CMK (cell line): Measurements from ENCODE around the gene EPDR1.

Experiments used
- DNase-seq: peaks from one replicate; pipeline ENCODE4 v3.0.0-alpha.2; 2010; ENCODE audit warnings: low read depth

EPDR1 gene

GRCh38 chr7:37920305-37920848 is at the start of gene EPDR1:
EPDR1 (plus strand) TSS chr7:37920640; CDS start chr7:37920940, 300 bp downstream.
- peak; percentile 39 for DNase-seq

- no peak for DNase-seq
Measured at GRCh38 chr7:37882086-37882485, 38.4 kb upstream of the EPDR1 start.

GRCh38 chr7:37893359-37893758 is 27.1 kb upstream of the EPDR1 start:
- DNase-seq, result no peak

GRCh38 chr7:37894671-37895070 is 25.8 kb upstream of the EPDR1 start:
- no peak for DNase-seq

GRCh38 chr7:37899712-37900247 is 20.7 kb upstream of the EPDR1 start:
- no peak for DNase-seq

- DNase-seq, result no peak
Measured at GRCh38 chr7:37901236-37901827, 19.1 kb upstream of the EPDR1 start.

GRCh38 chr7:37901890-37902524 is 18.4 kb upstream of the EPDR1 start:
- no peak for DNase-seq

GRCh38 chr7:37908221-37908788 is 12.1 kb upstream of the EPDR1 start:
- DNase-seq, result no peak

GRCh38 chr7:37912756-37913155 is 7.7 kb upstream of the EPDR1 start:
- DNase-seq, result no peak

GRCh38 chr7:37915438-37915837 is 5.0 kb upstream of the EPDR1 start:
- no peak for DNase-seq

- DNase-seq, result no peak
Measured at GRCh38 chr7:37916017-37916672, 4.3 kb upstream of the EPDR1 start.

- no peak for DNase-seq
Measured at GRCh38 chr7:37916673-37917660, 3.5 kb upstream of the EPDR1 start, which contains the start of gene SFRP4. SFRP4 (minus strand) TSS chr7:37916817; CDS start chr7:37916537, 280 bp downstream.

GRCh38 chr7:37918526-37918925 is 1.9 kb upstream of the EPDR1 start:
- no peak for DNase-seq

- peak; percentile 49 for DNase-seq
Measured at GRCh38 chr7:37920849-37921805, 687 bp downstream of the EPDR1 start.

- no peak for DNase-seq
Measured at GRCh38 chr7:37921876-37922275, 1.4 kb downstream of the EPDR1 start.

- no peak for DNase-seq
Measured at GRCh38 chr7:37923996-37924395, 3.6 kb downstream of the EPDR1 start.

GRCh38 chr7:37924491-37925041 is 4.1 kb downstream of the EPDR1 start:
- DNase-seq, result no peak

GRCh38 chr7:37925620-37926019 is 5.2 kb downstream of the EPDR1 start:
- no peak for DNase-seq

- DNase-seq, result no peak
Measured at GRCh38 chr7:37927773-37928444, 7.5 kb downstream of the EPDR1 start.
